SK-N-MC (cell line): ENCODE measurements around the gene TAF6.
A peak's percentile ranks its signal among the peaks of the same experiment; 100 is the strongest.

ENCODE experiments used
- DNase-seq: peaks from one replicate; pipeline ENCODE4 v3.0.0-alpha.2; 2011; ENCODE audit warnings: low read depth, low spot score
- H3K27ac ChIP-seq: fragments of 200-600 bp; sonication (generic); 2 replicates; pipeline ENCODE4 v1.5.1; 2016; ENCODE audit warnings: mixed run types
- H3K36me3 ChIP-seq: fragments of 200-600 bp; sonication (generic); 2 replicates; pipeline ENCODE4 v1.6.1; 2017; ENCODE audit warnings: antibody characterized with exemption, low read length, mixed read lengths; ENCODE audit not compliant: insufficient read depth
- H3K4me3 ChIP-seq: fragments of 200-600 bp; sonication (generic); 2 replicates; pipeline ENCODE4 v1.5.1; 2016
- H3K9ac ChIP-seq: fragments of 200-600 bp; sonication (generic); 2 replicates; pipeline ENCODE4 v1.8.0; 2017; ENCODE audit warnings: mixed run types, mixed read lengths; ENCODE audit not compliant: insufficient read length
- H3K9me3 ChIP-seq: fragments of 200-600 bp; sonication (generic); 2 replicates; pipeline ENCODE4 v1.6.1; 2017; ENCODE audit warnings: low read depth, mild to moderate bottlenecking, antibody characterized with exemption, low read length, moderate library complexity, mixed read lengths
- EZH2 ChIP-seq: fragments of 200-600 bp; sonication (generic); IDR thresholded peaks from one replicate; pipeline ENCODE4 v1.6.1; 2017; ENCODE audit warnings: antibody characterized with exemption
- FOXP2 ChIP-seq: optimal IDR thresholded peaks from 2 replicates; pipeline ENCODE3; 2011; ENCODE audit warnings: mild to moderate bottlenecking, moderate library complexity; ENCODE audit not compliant: insufficient read depth; ENCODE audit errors: extremely low read length, control extremely low read depth
- POLR2AphosphoS5 ChIP-seq: IDR thresholded peaks from 2 replicates; pipeline ENCODE4 v1.6.1; 2012; ENCODE audit warnings: mild to moderate bottlenecking, low read depth, low read length, borderline replicate concordance

TAF6 gene

GRCh38 chr7:100118388-100119071, 628 bp downstream of the TAF6 start:
- Histone ChIP-seq H3K27ac (no peak overlapping the region; the same call in 1 of the 2 replicates), H3K9me3 (no peaks in the 10 kb centered on the region), H3K36me3 (peaks cover 7% of the 10 kb centered on the region; the same call in 1 of the 2 replicates), H3K9ac (peak overlapping the region; percentile 78), H3K4me3 (peak overlapping the region; percentile 97)
- no peak for DNase-seq
- no peak for TF ChIP-seq EZH2
- TF ChIP-seq POLR2AphosphoS5 = no peak
- TF ChIP-seq FOXP2 = no peak

- Histone ChIP-seq H3K27ac (no peak overlapping the region), H3K9ac (no peak overlapping the region), H3K4me3 (no peak overlapping the region), H3K36me3 (peaks cover 30% of the 10 kb centered on the region), H3K9me3 (no peaks in the 10 kb centered on the region)
- DNase-seq = no peak
- TF ChIP-seq POLR2AphosphoS5 (no peak), FOXP2 (no peak), EZH2 (no peak)
These were observed 4.1 kb downstream of the TAF6 start for GRCh38 chr7:100115026-100115425.

GRCh38 chr7:100111914-100112313, 7.2 kb downstream of the TAF6 start:
- Histone ChIP-seq H3K36me3 (peaks cover 56% of the 10 kb centered on the region), H3K9ac (no peak overlapping the region)

GRCh38 chr7:100111156-100111555, 8.0 kb downstream of the TAF6 start:
- H3K36me3 ChIP-seq = peaks cover 60% of the 10 kb centered on the region
- H3K27ac ChIP-seq = no peak overlapping the region
- no peak overlapping the region for H3K9ac ChIP-seq
- TF ChIP-seq POLR2AphosphoS5 = no peak
- no peak overlapping the region for H3K4me3 ChIP-seq
- no peak for DNase-seq
- no peaks in the 10 kb centered on the region for H3K9me3 ChIP-seq

More at GRCh38 chr7:100111914-100112313, 7.2 kb downstream of the TAF6 start:
- DNase-seq = no peak
- Histone ChIP-seq H3K4me3 (no peak overlapping the region), H3K27ac (no peak overlapping the region), H3K9me3 (no peaks in the 10 kb centered on the region)
- TF ChIP-seq POLR2AphosphoS5 = no peak
- no peak for TF ChIP-seq FOXP2
- no peak for TF ChIP-seq EZH2

- Histone ChIP-seq H3K9ac (no peak overlapping the region), H3K27ac (no peak overlapping the region), H3K36me3 (peaks cover 58% of the 10 kb centered on the region), H3K4me3 (no peak overlapping the region), H3K9me3 (no peaks in the 10 kb centered on the region)
- TF ChIP-seq FOXP2 (no peak), POLR2AphosphoS5 (no peak), EZH2 (no peak)
- no peak for DNase-seq
These were observed 9.5 kb downstream of the TAF6 start for GRCh38 chr7:100109521-100110163.

- no peak for TF ChIP-seq EZH2
- no peak for TF ChIP-seq POLR2AphosphoS5
- no peak for TF ChIP-seq FOXP2
- Histone ChIP-seq H3K36me3 (peaks cover 59% of the 10 kb centered on the region), H3K27ac (no peak overlapping the region), H3K9me3 (no peaks in the 10 kb centered on the region), H3K9ac (no peak overlapping the region), H3K4me3 (no peak overlapping the region)
- no peak for DNase-seq
These were observed 11.3 kb downstream of the TAF6 start for GRCh38 chr7:100107890-100108289.

- no peak overlapping the region for H3K4me3 ChIP-seq
- H3K27ac ChIP-seq = no peak overlapping the region
- DNase-seq = no peak
- TF ChIP-seq FOXP2 = no peak
- TF ChIP-seq EZH2 = no peak
- TF ChIP-seq POLR2AphosphoS5 = no peak
- H3K9ac ChIP-seq = no peak overlapping the region
- peaks cover 59% of the 10 kb centered on the region for H3K36me3 ChIP-seq
- H3K9me3 ChIP-seq = no peaks in the 10 kb centered on the region
These were observed 11.9 kb downstream of the TAF6 start for GRCh38 chr7:100107125-100107737.

- peaks cover 54% of the 10 kb centered on the region for H3K36me3 ChIP-seq
- no peak overlapping the region for H3K9ac ChIP-seq
- no peak overlapping the region for H3K27ac ChIP-seq
- TF ChIP-seq POLR2AphosphoS5 = no peak
- TF ChIP-seq EZH2 = no peak
- TF ChIP-seq FOXP2 = no peak
- H3K4me3 ChIP-seq = no peak overlapping the region
- H3K9me3 ChIP-seq = no peaks in the 10 kb centered on the region
- no peak for DNase-seq
These were observed 12.5 kb downstream of the TAF6 start for GRCh38 chr7:100106633-100107032.

GRCh38 chr7:100105534-100105933, 13.6 kb downstream of the TAF6 start:
- peaks cover 44% of the 10 kb centered on the region; the same call in 1 of the 2 replicates for H3K36me3 ChIP-seq
- H3K9ac ChIP-seq = no peak overlapping the region
- DNase-seq = no peak
- no peaks in the 10 kb centered on the region for H3K9me3 ChIP-seq
- H3K4me3 ChIP-seq = no peak overlapping the region
- TF ChIP-seq EZH2 = no peak
- no peak overlapping the region for H3K27ac ChIP-seq
